H9 (cell line): ENCODE measurements around the gene STX1A. TPM values are rescaled to one million over a fixed set of nuclear protein-coding genes. Genes with fewer than 3 reads are reported as not detected.
A peak's percentile ranks its signal among the peaks of the same experiment; 100 is the strongest.

ENCODE experiments used
- DNase-seq: peaks from one replicate; pipeline ENCODE4 v3.0.0-alpha.2; 2017
- H2AFZ ChIP-seq: one replicate; pipeline ENCODE4 v1.6.1; 2013; ENCODE audit warnings: mild to moderate bottlenecking, low read length, control low read depth, moderate library complexity
- H2AK5ac ChIP-seq: 2 replicates; pipeline ENCODE4 v1.6.1; 2013; ENCODE audit warnings: low read length, control low read depth, mixed read lengths; ENCODE audit not compliant: insufficient read length
- H2BK120ac ChIP-seq: one replicate; pipeline ENCODE4 v1.6.1; 2013; ENCODE audit warnings: low read depth, mild to moderate bottlenecking, low read length, control low read depth, inconsistent platforms; ENCODE audit not compliant: poor library complexity, severe bottlenecking
- H2BK12ac ChIP-seq: 2 replicates; pipeline ENCODE4 v1.6.1; 2013; ENCODE audit warnings: low read length, control low read depth, mixed read lengths, low read depth; ENCODE audit not compliant: insufficient read length
- H2BK15ac ChIP-seq: 2 replicates; pipeline ENCODE4 v1.6.1; 2013; ENCODE audit warnings: low read depth, low read length, control low read depth
- H2BK20ac ChIP-seq: one replicate; pipeline ENCODE4 v1.6.1; 2013; ENCODE audit warnings: low read depth, mild to moderate bottlenecking, low read length, control low read depth, inconsistent platforms; ENCODE audit not compliant: poor library complexity, severe bottlenecking
- H2BK5ac ChIP-seq: 2 replicates; pipeline ENCODE4 v1.6.1; 2013; ENCODE audit warnings: low read length, control low read depth, mixed read lengths; ENCODE audit not compliant: insufficient read length
- H3K14ac ChIP-seq: 2 replicates; pipeline ENCODE4 v1.6.1; 2013; ENCODE audit warnings: low read length, control low read depth; ENCODE audit not compliant: insufficient read depth
- H3K18ac ChIP-seq: 2 replicates; pipeline ENCODE4 v1.6.1; 2013; ENCODE audit warnings: low read depth, mild to moderate bottlenecking, mixed read lengths, low read length, control low read depth; ENCODE audit not compliant: insufficient read length
- H3K23ac ChIP-seq: 2 replicates; pipeline ENCODE4 v1.6.1; 2013; ENCODE audit warnings: low read length, control low read depth, mixed read lengths, low read depth; ENCODE audit not compliant: insufficient read length
- H3K23me2 ChIP-seq: 2 replicates; pipeline ENCODE4 v1.6.1; 2013; ENCODE audit warnings: low read depth, mild to moderate bottlenecking, mixed read lengths, low read length, control low read depth; ENCODE audit not compliant: insufficient read length, poor library complexity, severe bottlenecking
- H3K27ac ChIP-seq: 2 replicates; pipeline ENCODE4 v1.5.1; 2013; ENCODE audit warnings: low read length, control low read depth, mixed read lengths, low read depth; ENCODE audit not compliant: insufficient read length
- H3K27me3 ChIP-seq: 2 replicates; pipeline ENCODE4 v1.6.1; 2013; ENCODE audit warnings: low read length, control low read depth, inconsistent platforms; ENCODE audit not compliant: insufficient read depth
- H3K4ac ChIP-seq: 2 replicates; pipeline ENCODE4 v1.6.1; 2013; ENCODE audit warnings: low read depth, mild to moderate bottlenecking, control low read depth, inconsistent platforms, low read length, moderate library complexity
- H3K4me1 ChIP-seq: 2 replicates; pipeline ENCODE4 v1.6.1; 2013; ENCODE audit warnings: low read length, control low read depth, inconsistent platforms; ENCODE audit not compliant: insufficient read depth
- H3K4me2 ChIP-seq: 2 replicates; pipeline ENCODE4 v1.6.1; 2013; ENCODE audit warnings: low read length, control low read depth, mixed read lengths; ENCODE audit not compliant: insufficient read length, insufficient read depth
- H3K56ac ChIP-seq: 2 replicates; pipeline ENCODE4 v1.6.1; 2013; ENCODE audit warnings: low read depth, mild to moderate bottlenecking, mixed read lengths, low read length, control low read depth; ENCODE audit not compliant: insufficient read length
- H3K79me1 ChIP-seq: 2 replicates; pipeline ENCODE4 v1.6.1; 2013; ENCODE audit warnings: low read depth, mild to moderate bottlenecking, moderate library complexity, low read length, control low read depth, inconsistent platforms; ENCODE audit not compliant: insufficient read depth, poor library complexity, severe bottlenecking
- H3K79me2 ChIP-seq: 2 replicates; pipeline ENCODE4 v1.6.1; 2013; ENCODE audit warnings: low read length, control low read depth, inconsistent platforms; ENCODE audit not compliant: insufficient read depth
- H3K9ac ChIP-seq: 2 replicates; pipeline ENCODE4 v1.6.1; 2013; ENCODE audit warnings: low read length, control low read depth, mixed read lengths; ENCODE audit not compliant: insufficient read length; ENCODE audit errors: extremely low read depth
- H3K9me3 ChIP-seq: one replicate; pipeline ENCODE4 v1.6.1; 2013; ENCODE audit warnings: low read depth, low read length, inconsistent platforms; ENCODE audit not compliant: control insufficient read depth
- H3T11ph ChIP-seq: one replicate; pipeline ENCODE4 v1.6.1; 2013; ENCODE audit warnings: mild to moderate bottlenecking, low read length, control low read depth, inconsistent platforms
- H4K20me1 ChIP-seq: one replicate; pipeline ENCODE4 v1.6.1; 2013; ENCODE audit not compliant: control insufficient read depth, insufficient read length, insufficient read depth
- H4K5ac ChIP-seq: 2 replicates; pipeline ENCODE4 v1.6.1; 2013; ENCODE audit warnings: low read depth, mild to moderate bottlenecking, mixed read lengths, low read length, control low read depth; ENCODE audit not compliant: insufficient read length
- H4K8ac ChIP-seq: replicated peaks from 2 replicates; pipeline ENCODE4 v1.6.1; 2013; ENCODE audit warnings: low read length, control low read depth, mixed read lengths, low read depth; ENCODE audit not compliant: insufficient read length
- H4K91ac ChIP-seq: 2 replicates; pipeline ENCODE4 v1.6.1; 2013; ENCODE audit warnings: low read depth, mild to moderate bottlenecking, moderate library complexity, mixed read lengths, low read length, control low read depth; ENCODE audit not compliant: insufficient read length
- H3K27ac Mint-ChIP-seq, 3 experiments: 2 replicates in 2 of 3; 3 replicates in 1 of 3; pipeline ENCODE4 v1.8.0; 2020 to 2021; ENCODE audit warnings: mixed read lengths in 3 of 3, mild to moderate bottlenecking in 1 of 3, moderate library complexity in 1 of 3
- H3K27me3 Mint-ChIP-seq: 2 replicates; pipeline ENCODE4 v1.8.0; 2021; ENCODE audit warnings: low read depth, mild to moderate bottlenecking, moderate library complexity, mixed read lengths
- H3K36me3 Mint-ChIP-seq, 3 experiments: 2 replicates in 2 of 3; 3 replicates in 1 of 3; pipeline ENCODE4 v1.8.0; 2020 to 2021; ENCODE audit warnings: low read depth in 3 of 3, mixed read lengths in 3 of 3; ENCODE audit not compliant: insufficient read depth in 1 of 3
- H3K4me1 Mint-ChIP-seq, 2 experiments: 2 replicates each; pipeline ENCODE4 v1.8.0; 2020; ENCODE audit warnings: mixed read lengths in 2 of 2
- H3K4me3 Mint-ChIP-seq, 2 experiments: 2 replicates in 1 of 2; 3 replicates in 1 of 2; pipeline ENCODE4 v1.8.0; 2020 to 2021; ENCODE audit warnings: mild to moderate bottlenecking in 2 of 2, mixed read lengths in 2 of 2, moderate library complexity in 1 of 2
- H3K9me3 Mint-ChIP-seq, 2 experiments: 2 replicates in 1 of 2; 3 replicates in 1 of 2; pipeline ENCODE4 v1.8.0; 2020; ENCODE audit warnings: mild to moderate bottlenecking in 2 of 2, mixed read lengths in 2 of 2, moderate library complexity in 1 of 2
- WGBS: extraction: QIAGEN DNeasy Blood & Tissue Kit; methylation state at CpG from one replicate; pipeline ENCODE4 v1.1.7; 2013; ENCODE audit warnings: missing lambda C conversion rate, low lambda C conversion rate, mixed read lengths; ENCODE audit not compliant: insufficient read length; ENCODE audit errors: extremely low coverage; 5-methylcytosine and 5-hydroxymethylcytosine counted together
- total RNA-seq: library from RNA; stranded (reverse); gene quantifications from 2 replicates; pipeline ENCODE4 v1.2.1, GENCODE V29; 2021
- TF ChIP-seq, protein P1 (sequence below): fragments of 200-600 bp; sonication (generic); conservative IDR thresholded peaks from 3 replicates; pipeline ENCODE4 v1.8.0; 2021; ENCODE audit warnings: antibody characterized with exemption, mild to moderate bottlenecking

The STX1A gene
- total RNA-seq, 1 experiment from 2014 or later = 10.1 TPM

- Histone ChIP-seq H3K4me1 (peaks cover 4% of the 10 kb centered on the region; the same call in 1 of the 2 replicates), H2BK5ac (no peak overlapping the region)
- H3K4me3 Mint-ChIP-seq = peak overlapping the region; percentile 90 to 98
Observed at GRCh38 chr7:73682745-73683055, 36.8 kb downstream of the STX1A start.

More at GRCh38 chr7:73682745-73683055, 36.8 kb downstream of the STX1A start:
- H3K4ac ChIP-seq = no peak overlapping the region
- no peaks in the 10 kb centered on the region for H3K9me3 ChIP-seq
- TF ChIP-seq, protein P1, sequence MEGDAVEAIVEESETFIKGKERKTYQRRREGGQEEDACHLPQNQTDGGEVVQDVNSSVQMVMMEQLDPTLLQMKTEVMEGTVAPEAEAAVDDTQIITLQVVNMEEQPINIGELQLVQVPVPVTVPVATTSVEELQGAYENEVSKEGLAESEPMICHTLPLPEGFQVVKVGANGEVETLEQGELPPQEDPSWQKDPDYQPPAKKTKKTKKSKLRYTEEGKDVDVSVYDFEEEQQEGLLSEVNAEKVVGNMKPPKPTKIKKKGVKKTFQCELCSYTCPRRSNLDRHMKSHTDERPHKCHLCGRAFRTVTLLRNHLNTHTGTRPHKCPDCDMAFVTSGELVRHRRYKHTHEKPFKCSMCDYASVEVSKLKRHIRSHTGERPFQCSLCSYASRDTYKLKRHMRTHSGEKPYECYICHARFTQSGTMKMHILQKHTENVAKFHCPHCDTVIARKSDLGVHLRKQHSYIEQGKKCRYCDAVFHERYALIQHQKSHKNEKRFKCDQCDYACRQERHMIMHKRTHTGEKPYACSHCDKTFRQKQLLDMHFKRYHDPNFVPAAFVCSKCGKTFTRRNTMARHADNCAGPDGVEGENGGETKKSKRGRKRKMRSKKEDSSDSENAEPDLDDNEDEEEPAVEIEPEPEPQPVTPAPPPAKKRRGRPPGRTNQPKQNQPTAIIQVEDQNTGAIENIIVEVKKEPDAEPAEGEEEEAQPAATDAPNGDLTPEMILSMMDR = no peak
- peaks cover 23% of the 10 kb centered on the region; the same call in 1 of the 2 replicates for H3K79me2 ChIP-seq
- no peaks in the 10 kb centered on the region for H3K27me3 Mint-ChIP-seq
- no peak overlapping the region for H3K56ac ChIP-seq
- DNase-seq = no peak
- H3K27ac ChIP-seq = no peak overlapping the region
- no peak overlapping the region for H2BK20ac ChIP-seq
- peak overlapping the region; percentile 97 for H3K18ac ChIP-seq
- H2AK5ac ChIP-seq = no peak overlapping the region
- peaks cover 19% of the 10 kb centered on the region for H3K79me1 ChIP-seq
- peak overlapping the region; percentile 94 for H3K14ac ChIP-seq
- H2BK120ac ChIP-seq = no peak overlapping the region
- H3K4me2 ChIP-seq = peak overlapping the region; percentile 79
- peaks cover 3% of the 10 kb centered on the region for H4K20me1 ChIP-seq
- H3K9me3 Mint-ChIP-seq = no peaks in the 10 kb centered on the region
- no peak overlapping the region for H4K8ac ChIP-seq
- H3K27me3 ChIP-seq = no peaks in the 10 kb centered on the region
- peak overlapping the region in 2 of 3 experiments; percentile 59 to 61; a peak in 5 of 7 replicates for H3K27ac Mint-ChIP-seq
- peak overlapping the region; percentile 74 for H4K5ac ChIP-seq
- H4K91ac ChIP-seq = no peak overlapping the region
- no peak overlapping the region for H3K23ac ChIP-seq
- H2BK15ac ChIP-seq = no peak overlapping the region
- peaks cover 14 to 23% of the 10 kb centered on the region in 2 experiments for H3K4me1 Mint-ChIP-seq
- H2AFZ ChIP-seq = no peak overlapping the region
- H2BK12ac ChIP-seq = no peak overlapping the region
- H3K23me2 ChIP-seq = peaks cover 12% of the 10 kb centered on the region
- no peak overlapping the region for H3T11ph ChIP-seq
- WGBS = no CpG with 5 or more reads among the region's 33 CpGs
- peaks cover 24 to 43% (median 31%) of the 10 kb centered on the region in 3 experiments for H3K36me3 Mint-ChIP-seq
- peak overlapping the region; percentile 84 for H3K9ac ChIP-seq
